K562 (cell line): ENCODE measurements around the gene CCNL1. TPM values are rescaled to one million over a fixed set of nuclear protein-coding genes. Genes with fewer than 3 reads are reported as not detected.

Source experiments
- CBX8 ChIP-seq: fragments of 200-600 bp; sonication (generic); IDR thresholded peaks from 2 replicates; pipeline ENCODE4 v1.6.1; 2012; ENCODE audit warnings: borderline replicate concordance, mixed run types, low read depth, mild to moderate bottlenecking, moderate library complexity, mixed read lengths, low read length, control low read depth, inconsistent platforms; ENCODE audit not compliant: poor library complexity, severe bottlenecking; ENCODE audit errors: extremely low read depth
- CTBP1 ChIP-seq: fragments of 450-650 bp; IDR thresholded peaks from 2 replicates; pipeline ENCODE4 v1.6.1; 2016; ENCODE audit warnings: borderline replicate concordance
- DPF2 ChIP-seq: fragments of 450-650 bp; IDR thresholded peaks from 2 replicates; pipeline ENCODE4 v1.6.1; 2016
- FOXA1 ChIP-seq: fragments of 450-650 bp; IDR thresholded peaks from 2 replicates; pipeline ENCODE4 v1.6.1; 2016; ENCODE audit warnings: mild to moderate bottlenecking, borderline replicate concordance
- KDM4B ChIP-seq, 2 experiments: fragments of 450-650 bp in 1 of 2; sonication (generic) in 1 of 2; IDR thresholded peaks; 2 replicates each; pipeline ENCODE4 v1.6.1; 2016 to 2017; ENCODE audit warnings: borderline replicate concordance in 2 of 2, antibody characterized with exemption in 1 of 2, low read depth in 1 of 2, mild to moderate bottlenecking in 1 of 2
- MBD2 ChIP-seq: sonication (generic); IDR thresholded peaks from 2 replicates; pipeline ENCODE4 v1.6.1; 2016; ENCODE audit warnings: low read depth, borderline replicate concordance
- MED1 ChIP-seq: sonication (generic); formaldehyde crosslinking; IDR thresholded peaks from 2 replicates; pipeline ENCODE4 v1.8.1; 2023; ENCODE audit warnings: missing genetic modification reagents, borderline replicate concordance
- MYBL2 ChIP-seq, 2 experiments: fragments of 450-650 bp in 1 of 2; sonication (generic) in 1 of 2; formaldehyde crosslinking in 1 of 2; IDR thresholded peaks; 2 replicates each; pipeline versions ENCODE4 v1.6.1 to v1.8.1; 2017 to 2022; ENCODE audit warnings: borderline replicate concordance in 1 of 2, inconsistent platforms in 1 of 2, low read depth in 1 of 2, mild to moderate bottlenecking in 1 of 2, missing genetic modification reagents in 1 of 2, moderate library complexity in 1 of 2
- MYC ChIP-seq, 2 experiments: fragments of 250-450 bp in 1 of 2; sonication (Bioruptor Pico) in 1 of 2; IDR thresholded peaks; 2 replicates each; pipeline versions ENCODE4 v1.5.1 to v1.6.1; 2012 to 2021; ENCODE audit warnings: low read depth in 2 of 2, borderline replicate concordance in 1 of 2, improper control_type of control experiment in 1 of 2, low read length in 1 of 2, mild to moderate bottlenecking in 1 of 2, moderate library complexity in 1 of 2
- NFIX ChIP-seq: fragments of 250-450 bp; sonication (Bioruptor Pico); IDR thresholded peaks from 2 replicates; pipeline ENCODE4 v1.4.0; 2020; ENCODE audit warnings: low read depth, mild to moderate bottlenecking, moderate library complexity
- NR2F6 ChIP-seq: fragments of 450-650 bp; formaldehyde crosslinking; IDR thresholded peaks from 2 replicates; pipeline ENCODE4 v1.4.0; 2020; ENCODE audit warnings: mild to moderate bottlenecking
- NR3C1 ChIP-seq: sonication (generic); formaldehyde crosslinking; IDR thresholded peaks from 2 replicates; pipeline ENCODE4 v1.8.1; 2022; ENCODE audit warnings: missing genetic modification reagents
- PHF8 ChIP-seq: fragments of 200-600 bp; sonication (generic); IDR thresholded peaks from 2 replicates; pipeline ENCODE4 v1.6.1; 2012; ENCODE audit warnings: mixed run types, mild to moderate bottlenecking, inconsistent platforms, low read length, moderate library complexity, borderline replicate concordance
- RBBP5 ChIP-seq: fragments of 200-600 bp; sonication (generic); IDR thresholded peaks from 2 replicates; pipeline ENCODE4 v1.6.1; 2012; ENCODE audit warnings: borderline replicate concordance, mild to moderate bottlenecking, low read length, control low read depth, inconsistent platforms; ENCODE audit not compliant: insufficient read depth, poor library complexity, severe bottlenecking
- SAFB ChIP-seq: fragments of 200-400 bp; formaldehyde crosslinking; IDR thresholded peaks from 2 replicates; pipeline ENCODE4 v1.6.1; 2017; ENCODE audit warnings: low read depth, low read length, borderline replicate concordance
- TCF7L2 ChIP-seq: fragments of 150-350 bp; IDR thresholded peaks from 2 replicates; pipeline ENCODE4 v1.6.1; 2016; ENCODE audit warnings: low read depth, mild to moderate bottlenecking, low read length, moderate library complexity
- ZNF384 ChIP-seq: IDR thresholded peaks from 2 replicates; pipeline ENCODE4 v1.6.1; 2012; ENCODE audit warnings: low read depth, low read length, improper control_type of control experiment
- ZNF77 ChIP-seq: fragments of 250-450 bp; sonication (Bioruptor Pico); IDR thresholded peaks from 2 replicates; pipeline ENCODE4 v1.5.0; 2020
- polyA plus RNA-seq, 8 experiments: library from polyadenylated mRNA; depleted of rRNA in 4 of 8; stranded (reverse) in 5 of 8; unstranded in 3 of 8; fragments of >200 nt; fragmentation: Nextera tagmentation in 2 of 8; fragmentation: Illumina TruSeq in 1 of 8; extraction: Ambion mirVana in 2 of 8; extraction: Trizol in 1 of 8; gene quantifications; 2 replicates each; pipeline versions ENCODE4 v1.2.1 to v1.2.3, GENCODE V29; 2011 to 2014; ENCODE audit warnings: inconsistent platforms in 1 of 8, missing spikeins in 1 of 8
- total RNA-seq, 7 experiments: library from RNA; depleted of rRNA in 6 of 7; stranded (reverse); fragments of >200 nt in 6 of 7; fragmentation: Illumina TruSeq in 2 of 7; extraction: Trizol in 2 of 7; gene quantifications; 2 replicates each; pipeline versions ENCODE4 v1.2.1 to v1.2.3, GENCODE V29; 2011 to 2021; ENCODE audit warnings: low replicate concordance in 1 of 7
- TF ChIP-seq, protein P1 (sequence below): sonication (generic); formaldehyde crosslinking; IDR thresholded peaks from 2 replicates; pipeline ENCODE4 v1.8.0; 2022; ENCODE audit warnings: missing genetic modification reagents, mild to moderate bottlenecking, borderline replicate concordance
- TF ChIP-seq, protein P2 (sequence below): sonication (generic); formaldehyde crosslinking; IDR thresholded peaks from 2 replicates; pipeline ENCODE4 v1.8.1; 2023; ENCODE audit warnings: mild to moderate bottlenecking, missing genetic modification reagents
- TF ChIP-seq, protein P3 (sequence below): fragments of 250-450 bp; sonication (Bioruptor Pico); IDR thresholded peaks from 2 replicates; pipeline ENCODE4 v1.8.0; 2021; ENCODE audit warnings: moderate library complexity, mild to moderate bottlenecking, inconsistent platforms

CCNL1 gene
- total and polyA plus RNA-seq, 9 of the 15 experiments (the other 6 are each of a cell fraction or from before 2014, with no cell fraction given) = 16.1 to 186 (median 132) TPM

DNA sequence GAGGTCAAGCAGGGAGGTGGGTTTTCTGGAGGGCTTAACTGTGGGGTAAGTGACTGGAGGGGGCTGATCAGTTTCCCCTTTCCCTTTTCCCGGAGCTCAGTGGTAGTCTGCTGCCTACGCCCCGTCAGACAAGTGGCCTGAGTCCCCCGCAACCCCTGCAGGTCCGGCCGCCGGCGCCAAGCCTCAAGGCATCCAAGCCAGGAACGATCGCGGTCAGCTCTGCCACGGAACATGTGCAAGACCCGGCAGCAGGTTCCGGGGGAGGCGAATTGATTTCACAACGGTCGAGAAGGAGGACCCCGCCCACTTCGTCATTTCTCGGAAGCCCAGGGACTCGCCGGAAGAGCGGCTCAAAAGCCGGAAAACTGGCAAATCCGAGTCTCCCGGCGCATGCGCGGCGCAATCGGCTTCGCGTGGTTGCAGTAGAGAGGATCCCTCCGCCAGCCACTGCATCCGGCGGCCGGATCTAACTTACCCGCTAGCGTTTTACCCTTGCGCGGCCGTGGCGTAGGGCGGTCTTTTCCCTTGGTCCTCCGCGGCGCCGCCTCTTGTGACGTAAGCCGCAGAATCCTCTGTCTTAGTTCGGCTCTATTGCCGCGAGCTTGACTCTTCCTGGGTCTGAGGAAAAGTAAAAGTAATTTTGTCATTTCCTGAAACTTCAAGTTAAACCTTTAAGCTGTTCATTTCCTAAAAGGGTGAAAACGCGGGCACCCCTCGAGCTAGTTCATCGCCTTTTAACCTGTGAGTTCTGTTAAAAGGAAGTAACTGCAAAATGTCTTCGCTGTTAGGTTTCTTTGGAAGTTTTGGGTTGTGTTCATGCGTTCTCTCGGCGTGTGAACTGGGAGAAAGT, 14.9 kb upstream of the CCNL1 start (continued):
- TF ChIP-seq KDM4B (IDR thresholded peaks at IDR 0.05; ENCODE audit: borderline replicate concordance in 2 of 2, low read depth in 1 of 2) = peak in 1 of 2 experiments; percentile 55; a peak in 1 of 4 replicates
- no peak for TF ChIP-seq CBX8
- peak; percentile 86; the same call in 1 of the 2 replicates for TF ChIP-seq PHF8
- no peak for TF ChIP-seq MED1 (CRISPR knock-in tag)
- TF ChIP-seq MYC (IDR thresholded peaks at IDR 0.05; ENCODE audit: low read depth, low read length) = peak; percentile 96
- TF ChIP-seq MYC (CRISPR knock-in tag; IDR thresholded peaks at IDR 0.05; ENCODE audit: borderline replicate concordance, low read depth) = peak; percentile 79; the same call in 1 of the 2 replicates
- TF ChIP-seq NFIX = no peak
- TF ChIP-seq TCF7L2 = no peak
- TF ChIP-seq, protein P1, sequence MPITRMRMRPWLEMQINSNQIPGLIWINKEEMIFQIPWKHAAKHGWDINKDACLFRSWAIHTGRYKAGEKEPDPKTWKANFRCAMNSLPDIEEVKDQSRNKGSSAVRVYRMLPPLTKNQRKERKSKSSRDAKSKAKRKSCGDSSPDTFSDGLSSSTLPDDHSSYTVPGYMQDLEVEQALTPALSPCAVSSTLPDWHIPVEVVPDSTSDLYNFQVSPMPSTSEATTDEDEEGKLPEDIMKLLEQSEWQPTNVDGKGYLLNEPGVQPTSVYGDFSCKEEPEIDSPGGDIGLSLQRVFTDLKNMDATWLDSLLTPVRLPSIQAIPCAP (CRISPR knock-in tag) = peak; percentile 9; the same call in 1 of the 2 replicates
- TF ChIP-seq MYBL2 (IDR thresholded peaks at IDR 0.05; ENCODE audit: low read depth) = peak; percentile 91
- no peak for TF ChIP-seq MYBL2 (CRISPR knock-in tag; IDR thresholded peaks at IDR 0.05; ENCODE audit: borderline replicate concordance)
- no peak for TF ChIP-seq NR2F6
- TF ChIP-seq DPF2 = peak; percentile 11
- TF ChIP-seq, protein P2, sequence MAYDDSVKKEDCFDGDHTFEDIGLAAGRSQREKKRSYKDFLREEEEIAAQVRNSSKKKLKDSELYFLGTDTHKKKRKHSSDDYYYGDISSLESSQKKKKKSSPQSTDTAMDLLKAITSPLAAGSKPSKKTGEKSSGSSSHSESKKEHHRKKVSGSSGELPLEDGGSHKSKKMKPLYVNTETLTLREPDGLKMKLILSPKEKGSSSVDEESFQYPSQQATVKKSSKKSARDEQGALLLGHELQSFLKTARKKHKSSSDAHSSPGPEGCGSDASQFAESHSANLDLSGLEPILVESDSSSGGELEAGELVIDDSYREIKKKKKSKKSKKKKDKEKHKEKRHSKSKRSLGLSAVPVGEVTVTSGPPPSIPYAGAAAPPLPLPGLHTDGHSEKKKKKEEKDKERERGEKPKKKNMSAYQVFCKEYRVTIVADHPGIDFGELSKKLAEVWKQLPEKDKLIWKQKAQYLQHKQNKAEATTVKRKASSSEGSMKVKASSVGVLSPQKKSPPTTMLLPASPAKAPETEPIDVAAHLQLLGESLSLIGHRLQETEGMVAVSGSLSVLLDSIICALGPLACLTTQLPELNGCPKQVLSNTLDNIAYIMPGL (CRISPR knock-in tag) = no peak
- no peak for TF ChIP-seq FOXA1
- TF ChIP-seq, protein P3, sequence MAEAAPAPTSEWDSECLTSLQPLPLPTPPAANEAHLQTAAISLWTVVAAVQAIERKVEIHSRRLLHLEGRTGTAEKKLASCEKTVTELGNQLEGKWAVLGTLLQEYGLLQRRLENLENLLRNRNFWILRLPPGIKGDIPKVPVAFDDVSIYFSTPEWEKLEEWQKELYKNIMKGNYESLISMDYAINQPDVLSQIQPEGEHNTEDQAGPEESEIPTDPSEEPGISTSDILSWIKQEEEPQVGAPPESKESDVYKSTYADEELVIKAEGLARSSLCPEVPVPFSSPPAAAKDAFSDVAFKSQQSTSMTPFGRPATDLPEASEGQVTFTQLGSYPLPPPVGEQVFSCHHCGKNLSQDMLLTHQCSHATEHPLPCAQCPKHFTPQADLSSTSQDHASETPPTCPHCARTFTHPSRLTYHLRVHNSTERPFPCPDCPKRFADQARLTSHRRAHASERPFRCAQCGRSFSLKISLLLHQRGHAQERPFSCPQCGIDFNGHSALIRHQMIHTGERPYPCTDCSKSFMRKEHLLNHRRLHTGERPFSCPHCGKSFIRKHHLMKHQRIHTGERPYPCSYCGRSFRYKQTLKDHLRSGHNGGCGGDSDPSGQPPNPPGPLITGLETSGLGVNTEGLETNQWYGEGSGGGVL = no peak
- no peak for TF ChIP-seq ZNF77 (CRISPR knock-in tag)
- no peak for TF ChIP-seq NR3C1 (CRISPR knock-in tag)
- peak; percentile 75 for TF ChIP-seq RBBP5
- TF ChIP-seq MBD2 = peak; percentile 82
- TF ChIP-seq ZNF384 = no peak; the same call in 1 of the 2 replicates
- peak; percentile 84 for TF ChIP-seq CTBP1
- TF ChIP-seq SAFB = peak; percentile 98
